Measurements from ENCODE around the gene CFAP68.
"Not testable (repeated sequence)": the region's sequence is repeated elsewhere in the genome, so short reads cannot be mapped to it uniquely, and the experiment has no call there.

Gene CFAP68

DNA sequence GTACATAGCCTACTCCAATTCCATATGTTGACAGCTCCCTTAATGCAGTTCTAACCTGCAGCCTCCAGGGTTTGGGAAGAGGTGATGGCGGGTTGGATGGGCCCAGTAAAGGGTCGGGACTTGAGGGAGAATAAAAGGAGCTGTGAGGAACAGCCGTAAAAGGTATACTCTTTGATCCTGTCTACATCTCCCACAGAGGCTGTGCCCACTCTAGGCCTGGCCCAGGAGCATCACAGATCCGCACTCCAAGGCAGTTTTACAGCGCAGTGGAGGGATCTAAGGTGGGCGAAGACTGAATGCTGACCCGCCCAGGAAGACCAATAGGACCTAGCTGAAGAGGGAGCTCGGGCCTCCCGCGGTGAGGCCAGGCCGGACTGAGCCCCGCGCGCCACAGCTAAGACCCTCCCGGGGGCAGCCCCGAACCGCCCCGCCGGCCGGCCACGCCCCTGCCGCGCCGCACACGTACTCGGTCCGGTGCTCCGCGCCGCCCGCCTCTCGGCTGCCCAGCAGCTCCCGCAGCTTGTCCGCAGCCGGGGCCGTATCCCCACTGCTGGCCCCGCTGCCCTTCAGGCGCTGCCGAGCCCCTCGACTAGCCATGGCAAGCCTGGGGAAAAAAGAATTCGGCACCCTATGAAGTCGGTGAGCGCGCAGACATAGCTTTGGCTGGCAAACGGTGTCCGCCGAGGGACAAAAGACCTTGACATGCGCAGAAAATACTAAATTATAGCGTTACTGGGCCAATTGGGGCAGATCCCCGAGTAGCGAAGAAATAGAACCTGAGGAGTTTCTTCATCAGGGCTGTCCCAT, 8.3 kb upstream of the CFAP68 start, which contains the start of gene ALG9:
TSS of gene ALG9 (minus strand) at position 696 of the 807 bp plus-strand sequence. CDS start at position 597, 99 bp downstream.
- DNase-seq (ENCODE audit: low spot score), result peak; percentile 89

DNA sequence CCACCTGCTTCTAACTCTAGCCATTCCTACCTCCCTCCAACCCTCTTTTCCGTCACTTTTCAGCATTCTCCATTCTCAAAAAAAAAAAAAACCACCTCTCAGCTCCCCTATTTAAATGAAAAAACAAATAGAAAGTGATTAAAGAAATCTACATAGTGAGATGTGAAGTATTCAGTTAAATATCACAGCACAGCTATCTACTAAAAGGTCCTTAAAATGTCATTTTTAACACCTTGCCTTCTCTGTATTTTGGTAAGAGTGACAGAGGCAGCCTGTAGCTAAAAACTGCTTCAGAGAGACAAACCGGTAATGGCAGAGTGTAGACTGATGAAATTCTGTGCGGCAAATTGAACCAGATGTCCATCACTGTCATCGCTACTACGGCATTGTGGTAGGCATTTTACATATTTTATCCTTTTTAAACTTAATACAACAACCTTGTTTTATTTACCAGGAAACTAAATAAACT, 7.6 kb upstream of the CFAP68 start:
- peak; percentile 13 for DNase-seq (ENCODE audit: low spot score)

DNA sequence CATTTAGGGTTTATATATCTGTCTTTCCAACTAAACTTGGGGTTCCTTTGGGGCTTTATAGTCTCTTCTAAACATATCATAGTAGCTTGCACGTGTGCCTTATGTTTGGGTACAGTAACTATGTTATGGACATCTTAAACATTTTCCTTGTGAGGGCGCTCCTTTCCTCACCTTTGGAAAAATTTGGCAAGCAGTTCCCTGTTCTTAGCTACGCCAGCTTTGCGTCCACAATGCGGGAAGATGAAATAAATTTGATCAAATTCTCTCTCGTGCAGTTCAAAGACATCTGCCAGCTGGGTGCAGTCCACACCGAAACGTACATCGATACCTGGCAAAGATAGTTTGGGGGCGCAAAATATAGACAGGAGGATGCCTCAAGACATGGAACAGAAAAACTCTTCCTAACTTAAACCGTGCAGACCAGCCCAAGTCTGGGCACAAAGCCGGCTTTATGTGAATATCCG, 924 bp upstream of the CFAP68 start:
- no peak for DNase-seq (ENCODE audit: low spot score)

DNA sequence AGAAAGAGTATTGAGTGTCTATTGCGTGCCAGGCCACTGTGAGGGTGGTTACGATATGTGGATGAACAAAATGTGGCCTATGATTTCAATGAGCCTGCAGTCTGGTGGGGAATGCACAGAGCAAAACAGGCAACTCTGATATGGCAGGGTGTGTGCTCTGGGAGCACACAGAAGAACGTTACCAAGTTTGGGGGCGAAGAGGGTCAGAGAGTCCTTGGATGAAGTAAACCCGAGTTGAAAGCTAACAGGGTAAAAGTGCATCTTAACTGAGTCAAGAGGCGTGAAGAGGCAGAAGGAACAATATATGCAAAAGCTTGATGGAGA, 258 bp downstream of the CFAP68 start:
- DNase-seq (ENCODE audit: low spot score), result peak; percentile 5

DNA sequence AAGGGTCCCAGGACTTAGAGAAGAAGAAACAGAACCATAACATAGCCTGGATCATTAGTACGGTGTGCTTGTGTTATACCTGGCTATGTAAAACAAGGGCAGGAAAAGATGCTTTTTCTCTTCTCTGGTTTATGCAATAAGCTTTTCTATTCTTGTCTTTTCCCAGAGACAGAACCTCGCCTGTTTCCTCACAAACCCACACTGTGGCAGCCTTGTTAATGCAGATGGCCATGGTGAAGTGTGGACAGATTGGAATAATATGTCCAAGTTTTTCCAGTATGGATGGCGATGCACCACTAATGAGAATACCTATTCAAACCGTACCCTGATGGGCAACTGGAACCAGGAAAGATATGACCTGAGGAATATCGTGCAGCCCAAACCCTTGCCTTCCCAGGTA, 2.9 kb downstream of the CFAP68 start:
- no peak for DNase-seq (ENCODE audit: low spot score)

DNA sequence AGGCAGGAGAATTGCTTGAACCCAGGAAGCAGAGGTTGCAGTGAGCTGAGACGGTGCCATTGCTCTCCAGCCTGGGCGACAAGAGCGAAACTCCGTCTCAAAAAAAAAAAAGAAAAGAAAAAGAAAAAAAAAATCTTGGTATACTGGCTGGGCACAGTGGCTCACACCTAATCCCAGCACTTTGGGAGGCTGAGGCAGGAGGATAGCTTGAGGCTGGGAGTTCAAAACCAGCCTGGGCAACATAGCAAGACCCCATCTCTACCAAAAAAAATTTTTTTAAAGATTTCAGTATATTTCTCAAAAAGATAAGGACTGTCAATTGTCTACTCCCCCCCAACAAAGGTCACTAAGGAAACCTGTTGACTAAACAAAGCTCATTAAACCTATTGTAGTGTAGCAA, 5.7 kb downstream of the CFAP68 start:
- DNase-seq (ENCODE audit: low spot score), result not testable (repeated sequence)

DNA sequence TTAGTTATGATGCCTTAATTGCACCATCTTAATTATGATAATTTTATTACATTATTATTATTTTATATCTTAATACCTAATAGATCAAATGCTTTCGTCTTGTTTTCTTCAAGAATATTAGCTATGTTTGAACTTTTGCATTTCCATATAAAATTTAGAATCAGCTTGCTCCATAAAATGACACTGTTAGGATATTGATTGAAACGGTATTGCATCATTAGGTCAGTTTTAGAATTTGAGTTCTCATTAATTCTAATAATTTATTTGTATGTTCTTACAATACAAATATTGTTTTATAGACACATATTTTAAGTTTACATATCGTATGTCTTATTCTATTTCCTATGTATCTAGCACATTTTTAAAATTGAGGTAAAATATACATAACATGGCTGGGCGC, 6.7 kb downstream of the CFAP68 start:
- no peak for DNase-seq (ENCODE audit: low spot score)

DNA sequence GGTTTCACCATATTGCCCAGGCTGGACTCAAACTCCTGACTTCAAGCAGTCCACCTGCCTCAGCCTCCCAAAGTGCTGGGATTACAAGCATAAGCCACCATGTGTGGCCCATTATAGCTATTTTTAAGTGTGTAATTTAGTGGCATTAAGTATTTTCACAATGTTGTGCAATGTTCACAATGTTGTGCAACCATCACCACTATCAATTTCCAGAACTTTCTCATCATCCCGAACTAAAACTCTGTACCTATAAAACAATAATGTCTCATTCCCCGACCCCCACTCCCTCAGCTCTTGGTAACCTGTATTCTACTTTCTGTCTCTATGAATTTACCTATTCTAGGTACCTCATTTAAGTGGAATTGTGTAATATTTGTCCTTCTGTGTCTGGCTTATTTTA, 7.5 kb downstream of the CFAP68 start:
- no peak for DNase-seq (ENCODE audit: low spot score)

DNA sequence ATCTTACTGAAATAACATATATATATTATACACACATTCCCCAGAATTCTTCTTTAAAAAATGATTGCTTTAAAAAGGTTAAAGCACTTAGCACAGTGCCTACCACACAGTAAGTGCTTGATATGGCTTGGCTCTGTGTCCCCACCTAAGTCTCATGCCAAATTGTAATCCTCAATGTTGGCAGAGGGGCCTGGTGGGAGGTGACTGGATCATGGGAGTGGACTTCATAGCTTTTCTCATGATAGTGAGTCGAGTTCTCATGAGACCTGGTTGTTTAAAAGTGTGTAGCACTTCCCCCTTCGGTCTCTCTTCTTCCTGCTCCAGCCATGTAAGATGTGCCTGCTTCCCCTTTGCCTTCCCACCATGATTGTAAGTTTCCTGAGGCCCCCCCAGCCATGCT, 26.1 kb downstream of the CFAP68 start:
- DNase-seq (ENCODE audit: low spot score), result no peak

DNA sequence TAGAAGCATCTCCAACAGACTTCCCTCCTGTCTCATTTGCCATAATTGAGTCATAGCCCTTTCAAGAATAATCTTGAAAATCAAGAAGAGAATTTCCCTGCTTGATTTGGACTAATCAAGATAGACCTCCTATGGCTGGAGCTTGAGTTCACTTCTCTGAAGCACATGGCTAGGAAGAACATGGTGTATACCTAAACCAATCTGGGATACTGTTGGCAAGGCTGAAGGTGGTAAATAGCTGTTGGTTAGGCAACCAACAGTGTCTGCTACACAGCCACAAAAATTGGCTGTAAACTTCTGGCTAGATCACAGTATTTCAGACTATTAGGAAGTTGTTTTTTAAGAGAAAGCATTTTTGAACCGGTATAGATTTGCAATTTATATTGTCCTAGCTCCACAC, 27.3 kb downstream of the CFAP68 start:
- DNase-seq (ENCODE audit: low spot score), result no peak

DNA sequence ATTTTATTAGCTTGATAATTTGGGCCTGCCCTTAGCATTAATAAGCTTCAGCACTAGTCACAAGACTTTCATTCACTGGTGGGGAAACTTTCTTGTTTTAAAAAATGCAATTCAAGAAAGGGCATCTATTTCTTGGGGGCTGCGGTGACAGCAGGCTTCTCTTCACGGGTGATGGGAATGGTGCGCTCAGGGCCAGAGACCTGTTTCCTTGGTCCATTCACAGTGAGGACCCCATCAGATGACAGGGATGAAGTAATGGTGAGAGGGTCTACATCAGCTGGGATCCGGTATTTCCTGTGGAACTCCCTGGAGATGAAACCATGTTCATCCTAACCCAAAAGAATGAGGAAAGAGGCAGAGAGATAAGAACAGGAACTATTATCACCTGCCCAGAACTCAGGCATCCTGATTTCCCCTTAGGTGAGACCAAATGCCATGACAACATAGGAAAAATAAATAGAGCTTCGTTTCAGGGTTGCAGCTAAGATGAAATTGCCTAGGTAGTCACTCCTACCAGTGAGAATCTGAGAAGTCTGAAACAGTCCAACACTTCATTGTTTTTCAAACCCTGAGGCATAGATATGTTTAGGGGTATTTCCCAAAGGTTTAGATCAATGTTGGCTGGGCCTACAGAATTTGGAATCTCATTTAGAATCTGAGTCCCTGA, 29.4 kb downstream of the CFAP68 start:
- no peak for DNase-seq (ENCODE audit: low spot score)

DNA sequence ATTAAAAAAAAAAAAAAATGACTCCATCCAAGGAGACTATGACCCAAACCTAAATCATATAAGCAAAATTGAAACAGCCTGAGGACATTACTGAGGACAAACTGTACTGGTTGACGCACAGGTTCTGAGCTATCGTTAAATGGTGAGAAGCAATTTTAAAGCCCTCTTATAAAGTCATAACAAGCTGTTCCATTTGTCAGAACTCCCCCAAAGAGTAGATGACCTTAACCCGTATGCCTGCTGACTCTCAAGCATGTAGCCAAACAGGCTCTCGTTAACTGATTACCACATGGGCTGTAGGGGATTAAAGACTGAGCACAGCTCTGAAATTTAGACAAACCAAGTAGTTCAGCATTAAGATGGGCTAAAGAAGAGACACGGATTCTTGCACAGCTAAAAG, 30.0 kb downstream of the CFAP68 start:
- no peak for DNase-seq (ENCODE audit: low spot score)

DNA sequence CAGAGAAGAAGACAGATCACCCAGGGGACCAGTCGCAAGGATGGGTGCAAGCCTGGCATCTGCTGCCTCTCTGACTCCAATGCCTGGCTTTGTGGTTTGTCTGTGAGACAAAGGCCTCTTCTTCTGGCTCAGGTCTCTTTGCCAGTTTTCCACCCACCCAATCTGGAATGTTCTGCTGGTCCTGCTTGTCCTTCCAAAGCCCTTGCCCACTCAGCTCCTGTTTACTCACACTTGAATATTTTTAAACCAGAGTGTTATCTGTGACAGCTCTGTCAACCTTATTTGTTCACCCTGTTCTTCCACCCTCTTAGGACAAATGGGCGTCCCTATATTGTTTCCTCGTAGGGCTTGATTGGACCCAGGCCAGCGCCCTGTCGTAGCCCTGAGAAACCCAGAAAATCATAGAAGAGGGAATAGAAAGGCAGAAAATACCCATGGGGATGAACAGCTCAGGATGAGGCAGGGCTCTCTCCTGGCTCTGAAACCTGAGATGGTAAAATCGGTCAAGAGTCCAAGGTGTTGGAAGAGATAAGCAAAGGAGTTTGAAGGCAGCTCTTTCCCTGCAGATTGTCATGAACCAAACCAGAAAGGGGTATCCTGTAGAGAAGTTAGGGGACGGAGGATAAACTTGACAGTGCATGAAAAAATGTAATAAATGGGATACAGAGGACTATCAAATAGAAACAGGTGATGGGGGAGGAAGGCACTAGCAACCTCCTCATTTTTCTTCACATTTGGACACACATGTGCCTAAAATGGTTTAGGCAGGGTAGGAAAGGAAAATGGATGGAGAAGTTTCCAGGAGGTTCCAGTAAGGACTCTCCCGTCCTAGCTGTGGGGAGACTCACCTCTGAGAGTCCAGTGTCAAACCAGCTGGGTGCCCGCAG, 31.6 kb downstream of the CFAP68 start:
- DNase-seq (ENCODE audit: low spot score), result peak; percentile 19

DNA sequence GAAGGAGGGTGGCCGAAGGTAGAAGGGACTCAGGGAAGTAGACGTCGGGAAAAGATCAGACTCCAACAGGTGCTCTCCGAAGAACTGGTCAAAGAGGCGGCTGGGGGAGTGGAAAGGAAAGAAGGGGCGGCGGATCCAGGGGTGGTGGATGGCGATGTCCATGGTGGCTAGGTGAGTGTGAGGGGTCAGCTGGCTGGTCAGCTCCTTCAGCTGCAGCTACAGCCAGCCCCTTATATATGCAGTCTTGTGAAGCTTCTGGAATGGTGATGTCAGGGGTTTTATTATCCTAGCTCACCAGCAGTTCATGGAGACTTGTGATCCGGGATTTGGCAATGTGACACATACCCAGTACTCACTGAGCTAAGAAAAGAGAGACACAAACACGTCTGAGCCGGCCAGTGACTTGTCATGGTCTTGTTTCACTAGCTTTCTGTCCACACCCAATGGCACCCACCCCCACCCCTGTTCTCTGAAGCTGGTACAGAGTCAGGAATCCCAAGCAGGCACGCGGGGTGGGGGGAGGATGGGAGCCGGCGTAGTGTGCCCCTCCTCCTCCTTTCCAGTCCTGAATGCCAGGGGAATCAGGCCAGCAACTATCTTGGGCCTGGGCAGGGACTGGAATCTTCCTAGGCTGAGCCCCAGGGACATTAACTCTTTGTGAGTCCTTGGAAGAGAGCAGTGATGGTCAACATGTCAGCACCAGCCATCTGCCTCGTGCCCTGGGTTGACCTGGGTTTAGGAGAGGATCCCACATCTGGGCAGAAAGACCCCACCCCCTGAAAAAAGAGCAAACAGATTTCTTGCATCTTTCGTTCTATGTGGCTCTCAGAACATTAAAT, 32.4 kb downstream of the CFAP68 start, which contains the start of gene CRYAB:
TSS of gene CRYAB (minus strand) at position 208 of the 839 bp plus-strand sequence. CDS start at position 162, 46 bp downstream.
- DNase-seq (ENCODE audit: low spot score), result peak; percentile 92

DNA sequence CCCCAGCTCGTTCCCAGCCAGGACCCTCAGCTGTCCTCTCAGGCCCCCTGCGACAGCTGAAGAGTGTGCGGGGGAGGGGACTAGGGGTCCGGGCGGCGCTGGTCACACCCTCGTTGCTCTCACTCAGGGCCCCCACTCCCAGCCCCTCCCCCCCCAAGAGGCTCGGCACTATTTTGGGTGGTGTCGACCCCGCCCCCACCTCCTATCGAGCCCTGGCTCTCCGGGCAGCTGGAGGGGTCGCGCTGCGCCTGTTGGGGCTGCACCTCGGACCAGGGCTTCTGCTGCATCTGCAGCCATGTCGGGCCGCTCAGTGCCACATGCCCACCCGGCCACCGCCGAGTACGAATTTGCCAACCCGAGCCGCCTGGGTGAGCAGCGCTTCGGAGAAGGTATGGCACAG, 33.2 kb downstream of the CFAP68 start, which contains the start of gene HSPB2:
TSS of gene HSPB2 (plus strand) at position 200 of the 400 bp plus-strand sequence. CDS start at position 296, 96 bp downstream.
- DNase-seq (ENCODE audit: low spot score), result no peak

DNA sequence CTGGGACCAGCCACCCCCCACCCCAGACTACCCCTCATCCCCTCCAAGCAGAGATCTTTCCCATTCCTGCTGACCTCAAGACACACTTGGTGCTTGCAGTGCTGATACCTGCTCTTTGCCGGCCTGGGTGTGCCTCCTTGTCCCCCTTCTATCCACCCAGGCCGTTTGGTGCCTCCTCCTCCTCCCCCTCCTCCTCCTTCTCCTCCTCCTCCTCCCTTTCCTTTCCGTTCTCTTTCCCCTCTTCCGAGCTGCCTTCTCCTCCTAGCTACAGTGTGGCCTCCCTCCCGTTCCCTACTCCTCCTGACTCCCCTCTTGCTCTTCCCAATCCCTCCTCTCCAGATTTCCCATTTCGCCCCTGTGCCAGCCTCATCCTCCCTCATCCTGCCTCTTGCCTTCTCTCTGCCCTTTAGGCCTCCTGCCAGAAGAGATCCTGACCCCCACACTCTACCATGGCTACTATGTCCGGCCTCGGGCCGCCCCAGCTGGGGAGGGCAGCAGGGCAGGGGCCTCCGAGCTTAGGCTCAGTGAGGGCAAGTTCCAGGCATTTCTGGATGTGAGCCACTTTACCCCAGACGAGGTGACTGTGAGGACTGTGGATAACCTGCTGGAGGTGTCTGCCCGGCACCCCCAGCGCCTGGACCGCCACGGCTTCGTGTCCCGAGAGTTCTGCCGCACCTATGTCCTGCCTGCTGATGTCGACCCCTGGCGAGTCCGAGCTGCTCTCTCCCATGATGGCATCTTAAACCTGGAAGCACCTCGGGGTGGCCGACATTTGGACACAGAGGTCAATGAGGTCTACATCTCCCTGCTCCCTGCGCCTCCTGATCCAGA, 33.9 kb downstream of the CFAP68 start:
- DNase-seq (ENCODE audit: low spot score), result peak; percentile 19

DNA sequence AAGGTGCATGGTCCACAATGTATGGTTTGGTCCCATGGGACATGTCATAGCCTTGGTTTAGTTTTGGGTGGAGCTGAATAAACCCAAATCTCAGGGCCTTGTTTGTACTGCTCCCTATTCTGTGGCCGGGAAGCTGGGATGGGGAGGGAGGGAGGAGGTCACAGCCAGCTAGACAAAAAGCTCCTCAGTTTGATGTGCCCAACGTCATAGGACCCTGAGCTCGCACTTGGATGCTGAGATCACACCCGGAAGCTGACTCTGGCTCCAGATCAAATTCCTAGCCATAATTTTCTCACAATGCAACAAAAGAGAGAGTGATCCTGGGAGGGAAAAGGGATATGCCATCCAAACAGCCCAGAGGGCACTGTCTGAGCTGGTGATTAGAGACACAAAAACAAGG, 34.7 kb downstream of the CFAP68 start:
- DNase-seq (ENCODE audit: low spot score), result peak; percentile 85

DNA sequence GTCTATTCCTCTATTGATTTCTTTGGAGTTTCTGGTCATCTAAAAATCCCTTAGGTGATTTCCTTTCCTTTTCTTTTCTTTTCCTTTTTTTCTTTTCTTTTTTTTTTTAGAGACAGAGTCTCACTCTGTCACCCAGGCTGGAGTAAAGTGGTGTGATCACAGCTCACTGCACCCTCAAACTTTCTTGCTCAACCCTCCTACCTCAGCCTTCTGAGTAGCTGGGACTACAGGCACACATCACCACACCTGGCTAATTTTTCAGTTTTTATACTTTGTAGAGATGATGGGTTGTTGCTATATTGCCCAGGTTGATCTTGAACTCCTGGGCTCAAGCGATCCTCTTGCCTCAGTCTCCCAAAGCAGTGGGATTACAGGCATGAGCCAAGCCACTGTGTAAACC, 37.4 kb downstream of the CFAP68 start:
- DNase-seq (ENCODE audit: low spot score), result no peak

DNA sequence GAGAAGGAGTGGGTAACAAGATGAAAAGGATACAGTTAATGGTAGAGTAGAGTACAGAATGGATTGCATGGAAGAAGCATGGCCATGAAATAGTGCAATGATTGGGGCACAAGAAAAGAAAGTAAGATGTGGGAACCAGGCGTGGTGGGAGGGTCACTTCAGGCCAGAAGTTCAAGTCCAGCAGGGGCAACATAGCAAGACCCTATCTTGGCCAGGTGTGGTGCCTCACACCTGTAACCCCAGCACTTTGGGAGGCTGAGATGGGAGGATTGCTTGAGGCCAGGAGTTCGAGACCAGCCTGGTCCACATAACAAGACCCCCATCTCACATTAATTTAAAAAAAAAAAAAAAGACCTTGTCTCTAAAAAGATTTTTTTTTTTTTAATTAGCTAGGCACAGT, 38.0 kb downstream of the CFAP68 start:
- DNase-seq (ENCODE audit: low spot score), result no peak

DNA sequence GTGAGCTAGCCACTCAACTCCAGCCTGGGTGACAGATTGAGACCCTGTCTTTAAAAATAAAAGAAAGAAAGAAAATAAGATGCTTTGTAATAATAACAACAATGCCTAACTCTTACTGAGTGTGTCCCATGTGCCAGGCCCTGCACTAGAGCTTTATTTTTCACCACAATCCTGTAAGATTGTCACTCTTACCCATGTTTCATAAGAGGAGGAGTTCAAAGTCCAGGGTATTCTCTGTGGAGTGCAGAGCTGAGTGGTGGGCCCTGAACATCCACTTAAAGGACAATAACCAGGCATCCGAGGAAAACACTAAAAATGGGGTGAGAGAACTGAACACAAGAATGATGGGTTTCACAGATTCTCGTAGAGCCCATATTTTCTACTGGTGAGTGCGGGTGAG, 38.4 kb downstream of the CFAP68 start:
- DNase-seq (ENCODE audit: low spot score), result no peak

Data from AG08395 (cell line).